ENCODE results near the gene MECP2.
"Not testable (repeated sequence)": the region's sequence is repeated elsewhere in the genome, so short reads cannot be mapped to it uniquely, and the experiment has no call there.

MECP2 gene

DNA sequence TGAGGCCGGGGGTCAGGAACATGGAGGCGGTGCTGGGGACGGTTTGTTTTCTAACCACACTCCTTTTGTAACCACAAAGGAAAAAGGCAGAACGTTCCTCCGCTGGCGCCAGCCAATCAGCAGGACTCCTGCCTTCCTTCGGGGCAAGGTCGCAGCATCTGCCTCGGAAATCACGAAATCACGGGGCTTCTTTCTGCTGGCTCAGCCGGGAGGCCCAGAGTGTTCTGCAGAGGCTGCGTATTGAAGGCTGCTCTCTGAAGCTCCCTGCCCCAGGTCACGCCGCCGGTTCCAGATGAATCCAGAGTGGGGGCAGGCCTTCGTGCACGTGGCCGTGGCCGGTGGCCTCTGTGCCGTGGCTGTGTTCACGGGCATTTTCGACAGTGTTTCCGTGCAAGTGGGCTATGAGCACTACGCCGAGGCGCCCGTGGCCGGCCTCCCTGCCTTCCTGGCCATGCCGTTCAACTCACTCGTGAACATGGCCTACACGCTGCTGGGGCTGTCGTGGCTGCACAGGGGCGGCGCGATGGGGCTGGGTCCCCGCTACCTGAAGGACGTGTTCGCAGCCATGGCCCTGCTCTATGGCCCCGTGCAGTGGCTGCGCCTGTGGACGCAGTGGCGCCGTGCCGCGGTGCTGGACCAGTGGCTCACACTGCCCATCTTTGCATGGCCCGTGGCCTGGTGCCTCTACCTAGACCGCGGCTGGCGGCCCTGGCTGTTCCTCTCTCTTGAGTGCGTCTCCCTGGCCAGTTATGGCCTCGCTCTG is 115.6 kb downstream of the MECP2 start:
- Histone ChIP-seq H3K79me1 (ENCODE audit: low read length) (no peaks in the 10 kb centered on the region), H3K4me1 (ENCODE audit: control insufficient read depth in 1 of 2, insufficient read depth in 2 of 2, low read length in 2 of 2) (no peaks in the 10 kb centered on the region), H3K79me2 (ENCODE audit: control insufficient read depth, insufficient read depth, low read length, poor library complexity) (no peaks in the 10 kb centered on the region), H3K4me3 (ENCODE audit: low read depth, low read length) (no peak overlapping the region), H3K4ac (ENCODE audit: low read depth, low read length) (no peak overlapping the region), H3K14ac (ENCODE audit: low read length) (no peak overlapping the region), H3K23ac (ENCODE audit: low read length) (no peak overlapping the region), H2AFZ (ENCODE audit: insufficient read depth, low read length, poor library complexity) (no peak overlapping the region), H2BK12ac (ENCODE audit: low read length) (no peak overlapping the region), H2BK5ac (ENCODE audit: low read depth, low read length, poor library complexity) (no peak overlapping the region), H2BK120ac (ENCODE audit: insufficient read depth, low read length, poor library complexity) (no peak overlapping the region), H4K12ac (ENCODE audit: low read depth, low read length) (peak overlapping the region; percentile 47), H3K4me2 (ENCODE audit: low read length) (no peak overlapping the region), H3K36me3 (ENCODE audit: control insufficient read depth in 1 of 2, insufficient read depth in 2 of 2, low read length in 2 of 2) (peaks cover 2 to 5% of the 10 kb centered on the region in 2 experiments), H3K27ac (ENCODE audit: low read depth, low read length) (no peak overlapping the region), H2AK5ac (ENCODE audit: low read length) (no peak overlapping the region), H4K8ac (ENCODE audit: low read depth, low read length) (no peak overlapping the region), H3K9me3 (ENCODE audit: insufficient read depth, low read depth, low read length) (no peaks in the 10 kb centered on the region), H3K18ac (ENCODE audit: low read length) (no peak overlapping the region), H3K9ac (ENCODE audit: low read length) (no peak overlapping the region), H3K27me3 (ENCODE audit: insufficient read depth, low read length) (no peaks in the 10 kb centered on the region), H4K91ac (ENCODE audit: low read depth, low read length) (no peak overlapping the region)
- WGBS (ENCODE audit: extremely low coverage, insufficient coverage, insufficient read length) = no CpG with 5 or more reads among the region's 52 CpGs
- DNase-seq = no peak

DNA sequence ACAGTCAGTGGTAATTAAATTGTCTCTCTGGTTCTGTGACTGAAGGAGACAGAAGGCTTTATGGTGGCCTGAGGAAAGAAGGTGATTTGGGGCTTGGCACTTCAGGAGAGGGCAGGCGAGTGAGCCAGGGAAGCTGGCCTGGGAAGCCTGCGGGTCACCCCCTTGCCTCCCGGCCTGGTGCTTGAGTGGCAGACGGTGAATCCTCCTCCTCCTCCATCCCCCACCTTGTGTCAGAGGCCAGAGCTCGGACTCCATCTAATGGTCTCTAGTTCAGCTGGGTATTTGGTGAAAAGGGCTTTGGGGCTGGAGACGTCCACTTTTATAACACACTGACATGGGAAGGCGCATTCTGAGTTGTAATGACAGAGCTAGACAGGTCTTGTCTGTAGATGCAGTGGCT is 116.3 kb downstream of the MECP2 start:
- Histone ChIP-seq H3K23ac (ENCODE audit: low read length) (no peak overlapping the region), H3K36me3 (ENCODE audit: control insufficient read depth in 1 of 2, insufficient read depth in 2 of 2, low read length in 2 of 2) (peaks cover 2 to 5% of the 10 kb centered on the region in 2 experiments), H4K8ac (ENCODE audit: low read depth, low read length) (no peak overlapping the region), H3K14ac (ENCODE audit: low read length) (no peak overlapping the region), H3K79me2 (ENCODE audit: control insufficient read depth, insufficient read depth, low read length, poor library complexity) (no peaks in the 10 kb centered on the region), H3K9ac (ENCODE audit: low read length) (no peak overlapping the region), H3K4ac (ENCODE audit: low read depth, low read length) (no peak overlapping the region), H3K27ac (ENCODE audit: low read depth, low read length) (no peak overlapping the region), H3K4me3 (ENCODE audit: low read depth, low read length) (no peak overlapping the region), H3K27me3 (ENCODE audit: insufficient read depth, low read length) (no peaks in the 10 kb centered on the region), H3K18ac (ENCODE audit: low read length) (no peak overlapping the region), H3K4me1 (ENCODE audit: control insufficient read depth in 1 of 2, insufficient read depth in 2 of 2, low read length in 2 of 2) (no peaks in the 10 kb centered on the region), H2BK12ac (ENCODE audit: low read length) (no peak overlapping the region), H2AFZ (ENCODE audit: insufficient read depth, low read length, poor library complexity) (no peak overlapping the region), H3K79me1 (ENCODE audit: low read length) (no peaks in the 10 kb centered on the region), H2BK120ac (ENCODE audit: insufficient read depth, low read length, poor library complexity) (no peak overlapping the region), H3K4me2 (ENCODE audit: low read length) (no peak overlapping the region), H4K12ac (ENCODE audit: low read depth, low read length) (no peak overlapping the region), H2AK5ac (ENCODE audit: low read length) (no peak overlapping the region), H2BK5ac (ENCODE audit: low read depth, low read length, poor library complexity) (no peak overlapping the region), H3K9me3 (ENCODE audit: insufficient read depth, low read depth, low read length) (no peaks in the 10 kb centered on the region), H4K91ac (ENCODE audit: low read depth, low read length) (no peak overlapping the region)
- no peak for DNase-seq
- WGBS (ENCODE audit: extremely low coverage, insufficient coverage, insufficient read length) = no CpG with 5 or more reads among the region's 7 CpGs

DNA sequence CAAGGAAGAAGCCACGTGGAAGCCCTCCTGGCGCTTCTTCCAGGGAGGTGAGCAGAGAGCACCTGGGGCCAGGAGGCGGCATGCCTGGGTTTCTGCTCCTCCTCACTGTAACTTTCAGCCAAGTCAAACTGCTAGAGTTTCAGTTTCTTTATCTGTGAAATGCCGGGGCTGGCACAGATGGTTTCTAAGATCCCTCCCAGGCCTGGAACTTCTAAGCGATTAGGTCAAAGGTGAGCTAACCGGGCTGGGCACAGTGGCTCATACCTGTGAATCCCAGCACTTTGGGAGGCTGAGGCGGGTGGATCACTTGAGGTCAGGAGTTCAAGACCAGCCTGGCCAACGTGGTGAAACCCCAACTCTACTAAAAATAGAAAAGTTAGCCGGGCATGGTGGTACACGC is 117.1 kb downstream of the MECP2 start:
- H3K4ac ChIP-seq (ENCODE audit: low read depth, low read length); H3K14ac ChIP-seq (ENCODE audit: low read length); H2BK120ac ChIP-seq (ENCODE audit: insufficient read depth, low read length, poor library complexity); H4K12ac ChIP-seq (ENCODE audit: low read depth, low read length); H2AFZ ChIP-seq (ENCODE audit: insufficient read depth, low read length, poor library complexity); H2BK12ac ChIP-seq (ENCODE audit: low read length); H3K4me1 ChIP-seq (ENCODE audit: control insufficient read depth in 1 of 2, insufficient read depth in 2 of 2, low read length in 2 of 2); H3K4me2 ChIP-seq (ENCODE audit: low read length); H3K4me3 ChIP-seq (ENCODE audit: low read depth, low read length); H3K9ac ChIP-seq (ENCODE audit: low read length); H3K9me3 ChIP-seq (ENCODE audit: insufficient read depth, low read depth, low read length); H3K27ac ChIP-seq (ENCODE audit: low read depth, low read length); DNase-seq; H3K18ac ChIP-seq (ENCODE audit: low read length); H3K27me3 ChIP-seq (ENCODE audit: insufficient read depth, low read length); H2AK5ac ChIP-seq (ENCODE audit: low read length); H3K36me3 ChIP-seq (ENCODE audit: control insufficient read depth in 1 of 2, insufficient read depth in 2 of 2, low read length in 2 of 2); H3K79me1 ChIP-seq (ENCODE audit: low read length); H3K79me2 ChIP-seq (ENCODE audit: control insufficient read depth, insufficient read depth, low read length, poor library complexity); H4K91ac ChIP-seq (ENCODE audit: low read depth, low read length); H2BK5ac ChIP-seq (ENCODE audit: low read depth, low read length, poor library complexity); H4K8ac ChIP-seq (ENCODE audit: low read depth, low read length); H3K23ac ChIP-seq (ENCODE audit: low read length): not testable (repeated sequence)
- WGBS (ENCODE audit: extremely low coverage, insufficient coverage, insufficient read length) = no CpG with 5 or more reads among the region's 10 CpGs

DNA sequence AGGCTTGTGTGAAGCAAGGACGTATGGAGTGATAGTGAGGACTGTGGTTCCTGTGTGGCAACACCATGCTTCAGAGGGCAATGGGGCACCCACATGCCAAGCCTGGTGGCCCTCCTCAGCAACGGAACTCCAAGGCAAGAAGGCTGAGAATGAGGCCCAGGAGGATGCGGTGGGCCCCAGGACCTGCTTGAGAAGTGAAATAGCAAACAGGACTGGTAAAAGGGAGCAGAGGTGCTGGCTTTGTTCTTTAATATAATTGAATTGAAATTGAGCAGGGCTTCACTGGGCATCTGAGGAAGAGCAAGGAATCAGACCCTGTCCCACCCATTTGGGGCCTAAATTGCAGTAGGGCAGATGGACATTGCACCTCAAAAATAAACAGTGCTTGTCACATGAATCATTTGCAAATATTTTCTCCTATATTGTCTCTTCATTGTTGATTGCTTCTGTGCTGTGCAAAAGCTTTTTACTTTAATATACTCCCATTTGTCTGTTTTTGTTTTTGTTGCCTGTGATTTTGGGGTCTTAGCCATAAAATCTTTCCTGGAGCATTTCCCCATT is 122.7 kb downstream of the MECP2 start:
- Histone ChIP-seq H2AFZ (ENCODE audit: insufficient read depth, low read length, poor library complexity) (no peak overlapping the region), H3K14ac (ENCODE audit: low read length) (no peak overlapping the region), H2BK120ac (ENCODE audit: insufficient read depth, low read length, poor library complexity) (no peak overlapping the region), H3K9ac (ENCODE audit: low read length) (no peak overlapping the region), H3K27me3 (ENCODE audit: insufficient read depth, low read length) (no peaks in the 10 kb centered on the region), H3K4ac (ENCODE audit: low read depth, low read length) (no peak overlapping the region), H2BK12ac (ENCODE audit: low read length) (no peak overlapping the region), H2AK5ac (ENCODE audit: low read length) (no peak overlapping the region), H3K79me2 (ENCODE audit: control insufficient read depth, insufficient read depth, low read length, poor library complexity) (peaks cover 14% of the 10 kb centered on the region), H3K4me3 (ENCODE audit: low read depth, low read length) (no peak overlapping the region), H4K8ac (ENCODE audit: low read depth, low read length) (no peak overlapping the region), H3K23ac (ENCODE audit: low read length) (no peak overlapping the region), H3K4me1 (ENCODE audit: control insufficient read depth in 1 of 2, insufficient read depth in 2 of 2, low read length in 2 of 2) (peaks cover 0 to 5% of the 10 kb centered on the region in 2 experiments), H2BK5ac (ENCODE audit: low read depth, low read length, poor library complexity) (no peak overlapping the region), H3K18ac (ENCODE audit: low read length) (no peak overlapping the region), H3K36me3 (ENCODE audit: control insufficient read depth in 1 of 2, insufficient read depth in 2 of 2, low read length in 2 of 2) (no peaks in the 10 kb centered on the region), H4K12ac (ENCODE audit: low read depth, low read length) (no peak overlapping the region), H3K79me1 (ENCODE audit: low read length) (peaks cover 21% of the 10 kb centered on the region), H4K91ac (ENCODE audit: low read depth, low read length) (no peak overlapping the region), H3K27ac (ENCODE audit: low read depth, low read length) (no peak overlapping the region), H3K9me3 (ENCODE audit: insufficient read depth, low read depth, low read length) (no peaks in the 10 kb centered on the region), H3K4me2 (ENCODE audit: low read length) (no peak overlapping the region)
- WGBS (ENCODE audit: extremely low coverage, insufficient coverage, insufficient read length) = no CpG with 5 or more reads among the region's 3 CpGs
- no peak for DNase-seq
